ENCODE results near the gene KRTAP10-7.

- no peak for TF ChIP-seq EZH2phosphoT487 (IDR thresholded peaks at IDR 0.05)
- TF ChIP-seq CTCF (IDR thresholded peaks at IDR 0.05): no peak
These were observed 21.9 kb upstream of the KRTAP10-7 start for GRCh38 chr21:44578371-44579055.
